ENCODE data around the gene DGKQ. TPM values are rescaled to one million over a fixed set of nuclear protein-coding genes. Genes with fewer than 3 reads are reported as not detected.

The DGKQ gene
- total RNA-seq, 1 donor = 11.2 TPM

- no peak for TF ChIP-seq CTCF (IDR thresholded peaks at IDR 0.05; ENCODE audit: insufficient read depth, low read depth, low read length)
- H3K4me3 ChIP-seq (ENCODE audit: low read depth, low read length) = no peak overlapping the region
- no peak for DNase-seq (ENCODE audit: low read depth)
These were observed 62.8 kb downstream of the DGKQ start for GRCh38 chr4:910366-911091.

- no peak overlapping the region for H3K4me3 ChIP-seq (ENCODE audit: low read depth, low read length)
- DNase-seq (ENCODE audit: low read depth) = no peak
- no peak for TF ChIP-seq CTCF (IDR thresholded peaks at IDR 0.05; ENCODE audit: insufficient read depth, low read depth, low read length)
These were observed 63.5 kb downstream of the DGKQ start for GRCh38 chr4:909821-910220.

- no peak for DNase-seq (ENCODE audit: low read depth)
- H3K4me3 ChIP-seq (ENCODE audit: low read depth, low read length) = no peak overlapping the region
- no peak for TF ChIP-seq CTCF (IDR thresholded peaks at IDR 0.05; ENCODE audit: insufficient read depth, low read depth, low read length)
These were observed 64.2 kb downstream of the DGKQ start for GRCh38 chr4:909131-909571.

Other genes with a start within 250 kb of the DGKQ start
- gene CPLX1, start 147.4 kb downstream of the DGKQ start, total RNA-seq = not detected in 2 replicates
- gene GAK, start 41.3 kb downstream of the DGKQ start, total RNA-seq = 44.0 and 68.0 TPM in 2 replicates
- 8.2 and 10.3 TPM in 2 replicates for gene TMEM175, start 41.1 kb downstream of the DGKQ start, total RNA-seq
- gene IDUA, start 13.5 kb upstream of the DGKQ start, total RNA-seq = 10.4 and 19.3 TPM in 2 replicates
- under 0.01 and 0.32 TPM in 2 replicates for gene SLC26A1, start 19.8 kb upstream of the DGKQ start, total RNA-seq
- gene FGFRL1, start 38.1 kb upstream of the DGKQ start, total RNA-seq = 8.1 and 8.6 TPM in 2 replicates
- 2.9 and 3.0 TPM in 2 replicates for gene RNF212, start 140.0 kb upstream of the DGKQ start, total RNA-seq
- gene SPON2, start 199.0 kb upstream of the DGKQ start, total RNA-seq = 197 and 601 TPM in 2 replicates

All from fibroblast of villous mesenchyme (primary cell).